ENCODE measurements around the gene ANKRD13D.

ANKRD13D gene

GRCh38 chr11:67262731-67263675 lies 26.1 kb upstream of the ANKRD13D start:
- DNase-seq, result peak; percentile 73

DNA sequence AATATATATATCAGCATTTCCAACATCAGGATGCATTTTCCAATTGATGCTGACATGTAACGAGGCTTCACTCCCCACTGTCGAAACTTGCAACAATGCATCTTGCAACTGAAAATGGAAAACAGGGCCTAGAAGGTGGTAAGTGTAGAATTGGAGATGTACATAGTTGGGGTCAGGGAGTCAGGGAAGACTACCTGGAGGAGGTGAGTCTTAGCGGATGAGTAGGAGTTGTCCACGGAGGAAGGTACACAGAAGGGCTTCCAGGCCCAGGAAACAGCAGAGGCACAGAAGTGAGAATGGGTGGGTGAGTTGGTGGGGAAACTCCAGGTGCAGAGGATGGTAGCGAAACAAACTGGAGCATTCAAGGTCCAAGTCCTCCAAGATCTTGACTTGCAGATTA lies 24.8 kb upstream of the ANKRD13D start:
- no peak for DNase-seq

- DNase-seq, result no peak
Observed at GRCh38 chr11:67264877-67265632, 24.0 kb upstream of the ANKRD13D start.

DNA sequence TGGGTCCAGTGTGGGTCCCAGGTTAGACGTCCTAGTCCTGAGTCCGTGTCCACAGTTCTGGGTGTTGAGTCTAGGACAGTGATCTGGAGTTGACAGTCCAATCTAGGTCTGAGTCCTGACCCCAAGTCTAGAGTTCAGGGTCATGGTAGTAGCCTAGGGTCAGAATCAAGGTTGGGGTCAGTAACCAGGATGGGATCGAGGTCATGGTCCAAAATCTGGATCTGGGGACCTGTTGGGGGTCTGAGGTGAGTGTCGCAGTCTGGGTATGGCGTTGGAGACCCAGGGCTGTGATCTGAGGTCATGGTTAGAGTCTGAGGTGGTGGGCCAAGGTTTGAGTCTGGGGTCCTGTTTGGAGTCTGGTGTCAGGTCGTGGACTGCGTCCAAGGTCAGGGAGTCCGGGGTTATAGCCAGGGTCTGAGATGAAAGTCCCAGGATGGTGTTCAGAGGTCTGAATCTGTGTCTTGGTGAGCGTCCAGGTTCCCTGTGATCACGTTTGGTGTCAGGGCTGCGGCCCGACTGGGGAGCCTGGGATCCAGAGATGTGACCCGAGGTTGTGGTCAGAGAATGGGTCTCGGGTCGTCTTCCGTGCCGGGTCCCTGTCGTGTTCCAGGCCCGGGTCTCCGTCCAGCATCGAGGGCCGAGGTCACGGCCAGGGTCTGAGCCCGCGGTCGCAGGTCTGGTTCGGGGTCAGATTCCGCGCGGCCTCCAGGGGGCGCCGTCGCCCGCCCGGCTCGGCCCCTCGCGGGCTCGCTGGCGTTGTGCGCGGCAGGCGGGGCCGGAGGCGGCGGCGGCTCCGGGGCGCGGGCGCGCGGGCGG lies 23.3 kb upstream of the ANKRD13D start:
- DNase-seq, result peak; percentile 47

DNA sequence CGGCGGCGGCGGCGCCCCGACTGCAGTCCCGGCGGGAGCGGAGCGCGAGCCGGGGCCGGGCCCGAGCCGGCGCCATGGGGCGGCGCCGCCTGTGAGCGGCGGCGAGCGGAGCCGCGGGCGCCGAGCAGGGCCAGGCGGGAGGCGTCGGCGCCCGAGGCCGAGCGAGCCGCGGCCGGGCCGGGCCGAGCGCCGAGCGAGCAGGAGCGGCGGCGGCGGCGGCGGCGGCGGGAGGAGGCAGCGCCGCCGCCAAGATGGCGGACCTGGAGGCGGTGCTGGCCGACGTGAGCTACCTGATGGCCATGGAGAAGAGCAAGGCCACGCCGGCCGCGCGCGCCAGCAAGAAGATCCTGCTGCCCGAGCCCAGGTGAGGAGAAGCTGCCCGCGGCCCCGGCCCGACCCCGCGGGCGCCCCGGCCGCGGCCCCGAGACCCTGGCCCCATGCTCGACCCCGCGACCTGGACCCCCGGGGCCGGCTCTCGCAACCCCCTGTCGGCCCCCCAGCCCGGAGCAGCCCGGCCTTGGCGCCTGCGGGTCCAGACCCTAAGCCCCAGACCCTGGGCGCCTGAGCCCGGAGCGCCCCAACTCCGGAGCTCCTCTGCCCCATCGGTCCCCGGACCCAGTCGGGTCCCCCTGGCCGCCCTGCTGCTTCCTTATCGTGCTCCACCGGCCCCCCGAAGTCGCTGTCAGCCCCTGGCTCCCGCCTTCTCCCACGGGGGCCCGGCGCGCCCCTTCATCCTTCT lies 22.5 kb upstream of the ANKRD13D start, which contains the start of gene GRK2:
Gene GRK2 (plus strand): TSS at position 25 of the 739 bp plus-strand sequence. CDS start 227 bp downstream, at position 252.
- peak; percentile 35 for DNase-seq

- no peak for DNase-seq
Observed at GRCh38 chr11:67267188-67268080, 21.7 kb upstream of the ANKRD13D start.

DNA sequence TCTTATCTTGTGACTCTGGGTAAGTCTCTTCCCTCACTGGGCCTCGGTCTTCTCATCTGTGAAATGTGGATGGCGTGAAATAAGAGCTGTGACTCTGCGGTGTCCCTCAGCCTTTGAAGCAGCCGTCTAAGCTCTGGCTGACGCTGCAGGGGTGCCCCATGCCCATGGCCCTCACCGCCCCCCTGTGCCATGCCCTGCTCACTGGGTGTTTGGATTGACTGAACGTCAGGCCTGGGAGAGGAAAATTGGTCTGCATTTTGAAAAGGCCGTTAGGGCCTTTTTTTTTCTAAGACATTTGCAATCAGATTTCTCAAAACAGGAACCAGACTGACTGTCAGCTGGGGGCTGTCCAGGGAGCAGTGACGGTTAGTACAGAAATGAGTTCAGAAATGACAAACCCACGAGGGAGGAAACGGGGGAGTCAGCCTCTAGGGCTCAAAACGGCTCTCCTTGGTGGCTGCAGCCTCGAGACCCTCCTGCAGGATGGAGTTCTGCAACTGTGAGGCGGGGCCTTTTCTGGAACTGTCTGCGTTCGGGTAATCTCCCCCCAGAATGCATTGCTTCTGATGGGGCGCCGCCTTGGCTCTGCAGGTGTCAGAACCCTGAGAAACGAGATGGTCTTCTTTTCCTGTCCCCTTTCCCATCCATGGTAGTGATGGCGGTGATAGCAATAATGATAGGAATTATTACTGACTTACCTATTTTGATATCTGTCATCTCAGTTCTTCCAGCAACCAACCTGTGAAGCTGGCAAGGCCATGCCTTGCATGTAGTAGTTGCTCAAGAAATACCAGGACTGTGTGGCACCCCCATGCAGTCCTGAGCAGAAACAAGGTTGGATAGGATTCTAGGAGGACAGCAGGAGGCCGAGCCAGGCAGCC lies 20.8 kb upstream of the ANKRD13D start:
- DNase-seq, result no peak

DNA sequence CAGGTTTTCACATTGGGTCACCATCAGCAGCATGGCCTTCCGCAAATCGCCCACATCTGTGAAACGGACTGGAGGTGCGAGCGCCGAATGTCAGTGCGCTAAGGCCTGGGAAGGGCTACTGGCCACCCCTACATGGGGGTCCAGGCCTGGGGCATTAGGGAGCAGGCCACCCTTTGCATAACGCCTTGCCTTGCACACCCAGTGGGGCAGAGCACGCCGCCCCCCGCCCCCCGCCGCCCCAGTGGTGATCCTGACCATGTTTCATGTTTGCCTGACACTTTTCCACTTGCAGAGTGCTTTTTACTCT lies 20.2 kb upstream of the ANKRD13D start:
- DNase-seq, result no peak

DNA sequence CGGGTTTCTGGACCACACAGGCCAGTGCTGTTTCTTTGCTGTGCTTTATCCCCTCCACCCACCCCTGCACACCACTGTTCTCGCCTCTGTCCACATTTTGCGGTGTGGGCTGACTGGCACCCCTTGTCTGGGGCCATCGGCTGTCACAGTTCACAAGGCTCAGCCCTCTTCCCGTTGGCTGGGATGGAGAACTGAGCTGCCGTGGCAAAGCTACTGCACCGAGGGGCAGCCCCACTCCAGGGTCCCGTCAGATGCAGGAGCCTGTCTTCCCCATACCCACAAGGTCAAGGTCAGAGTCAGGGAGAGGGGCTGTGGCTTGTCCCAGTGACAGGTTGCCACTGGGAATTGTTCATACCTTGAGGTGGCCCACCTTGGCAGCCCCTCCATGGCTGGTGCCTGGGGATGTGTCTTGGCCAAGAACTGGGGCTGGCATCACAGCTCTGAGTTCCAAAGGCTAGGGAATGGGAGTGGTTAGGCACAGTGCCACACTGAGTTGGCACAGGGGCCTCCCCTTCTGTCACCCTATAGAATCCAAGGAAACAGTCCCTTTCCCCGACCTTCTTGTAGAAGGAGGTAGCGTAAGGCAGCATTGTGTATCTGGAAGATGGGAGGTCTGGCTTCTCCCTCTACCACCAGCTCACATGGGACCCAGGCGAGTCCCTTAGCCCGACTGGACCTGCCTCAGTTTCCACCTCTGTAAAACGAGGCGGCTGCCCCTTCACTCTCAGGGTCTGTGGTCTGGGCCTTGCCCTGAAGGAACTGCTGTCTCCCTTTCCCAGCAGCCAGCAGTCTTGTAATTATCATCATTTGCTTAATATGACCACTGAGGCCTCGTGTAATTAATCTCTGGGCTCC lies 19.5 kb upstream of the ANKRD13D start:
- DNase-seq, result no peak

GRCh38 chr11:67270256-67271204 lies 18.6 kb upstream of the ANKRD13D start:
- peak; percentile 37 for DNase-seq

DNA sequence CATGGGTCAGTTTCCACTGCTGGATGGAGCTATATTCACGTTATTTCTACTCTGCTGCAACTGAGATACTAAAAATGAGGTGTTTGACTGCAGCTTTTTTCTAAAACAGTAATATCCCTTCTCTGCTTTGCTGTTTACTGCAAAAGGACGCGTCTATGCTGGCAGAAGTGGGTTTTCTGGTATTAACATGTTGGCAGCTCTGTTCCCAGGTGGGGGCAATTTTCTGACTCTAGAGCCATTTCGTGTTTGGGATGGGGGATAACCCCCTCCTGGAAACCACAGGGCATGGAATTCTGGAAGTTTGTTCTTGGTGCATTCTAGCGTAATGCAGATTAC lies 17.9 kb upstream of the ANKRD13D start:
- DNase-seq, result no peak

GRCh38 chr11:67271541-67272284 lies 17.4 kb upstream of the ANKRD13D start:
- no peak for DNase-seq

- no peak for DNase-seq
Observed at GRCh38 chr11:67272327-67273259, 16.5 kb upstream of the ANKRD13D start.

DNA sequence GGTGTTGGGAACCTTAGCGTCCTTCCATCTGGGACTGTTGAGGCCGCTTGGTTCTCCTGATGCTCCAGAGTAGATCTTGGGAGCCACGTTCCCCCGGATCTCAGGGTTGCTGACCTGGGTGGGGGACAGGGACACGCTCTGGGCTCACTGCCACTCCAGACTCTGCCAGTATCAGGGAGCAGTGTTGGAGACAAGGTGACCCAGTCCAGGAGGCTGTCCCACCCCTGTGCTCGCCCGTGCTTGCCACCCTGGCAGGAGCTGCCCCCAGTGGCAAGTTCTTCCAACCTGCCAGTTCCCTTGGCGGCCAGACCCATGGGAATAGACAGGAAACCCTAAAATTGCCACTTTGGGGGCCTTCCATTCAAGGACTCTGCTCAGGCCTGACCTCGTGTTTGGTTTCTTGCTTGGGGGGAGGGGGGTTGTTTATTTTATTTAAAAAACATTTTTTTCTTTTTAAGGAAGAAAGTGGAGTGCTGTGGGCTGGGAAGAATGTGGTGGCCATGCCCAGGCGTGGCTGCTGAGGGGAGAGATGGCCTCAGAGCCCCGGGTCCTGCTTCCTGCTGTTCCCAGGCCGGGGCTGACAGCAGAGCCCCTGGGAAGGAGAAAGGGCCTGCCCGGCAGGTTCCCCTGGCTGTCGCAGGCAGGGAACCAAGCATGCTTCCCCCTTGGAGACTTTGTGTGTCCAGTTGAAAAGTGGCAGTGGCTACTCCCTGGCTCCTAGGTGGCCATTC lies 15.7 kb upstream of the ANKRD13D start:
- DNase-seq, result no peak

GRCh38 chr11:67274768-67275605 lies 14.1 kb upstream of the ANKRD13D start:
- no peak for DNase-seq
